ENCODE data around the gene CTRB2.

- TF ChIP-seq CTCF (IDR thresholded peaks at IDR 0.05) (no peak), POLR2A (IDR thresholded peaks at IDR 0.05) (no peak)
Measured at GRCh38 chr16:75247249-75247648, 40.3 kb upstream of the CTRB2 start.

All from breast epithelium (tissue), 3 donors.